HG03354 (cell line): ENCODE results near the gene UBE3A.
"Not testable (repeated sequence)": the region's sequence is repeated elsewhere in the genome, so short reads cannot be mapped to it uniquely, and the experiment has no call there.

ENCODE experiments used
- ATAC-seq: cut with Tn5 transposase; IDR thresholded peaks from one replicate; pipeline ENCODE4 v1.9.1; 2021; ENCODE audit warnings: mild to moderate bottlenecking; ENCODE audit not compliant: unreplicated experiment, poor library complexity, severe bottlenecking

The UBE3A gene

DNA sequence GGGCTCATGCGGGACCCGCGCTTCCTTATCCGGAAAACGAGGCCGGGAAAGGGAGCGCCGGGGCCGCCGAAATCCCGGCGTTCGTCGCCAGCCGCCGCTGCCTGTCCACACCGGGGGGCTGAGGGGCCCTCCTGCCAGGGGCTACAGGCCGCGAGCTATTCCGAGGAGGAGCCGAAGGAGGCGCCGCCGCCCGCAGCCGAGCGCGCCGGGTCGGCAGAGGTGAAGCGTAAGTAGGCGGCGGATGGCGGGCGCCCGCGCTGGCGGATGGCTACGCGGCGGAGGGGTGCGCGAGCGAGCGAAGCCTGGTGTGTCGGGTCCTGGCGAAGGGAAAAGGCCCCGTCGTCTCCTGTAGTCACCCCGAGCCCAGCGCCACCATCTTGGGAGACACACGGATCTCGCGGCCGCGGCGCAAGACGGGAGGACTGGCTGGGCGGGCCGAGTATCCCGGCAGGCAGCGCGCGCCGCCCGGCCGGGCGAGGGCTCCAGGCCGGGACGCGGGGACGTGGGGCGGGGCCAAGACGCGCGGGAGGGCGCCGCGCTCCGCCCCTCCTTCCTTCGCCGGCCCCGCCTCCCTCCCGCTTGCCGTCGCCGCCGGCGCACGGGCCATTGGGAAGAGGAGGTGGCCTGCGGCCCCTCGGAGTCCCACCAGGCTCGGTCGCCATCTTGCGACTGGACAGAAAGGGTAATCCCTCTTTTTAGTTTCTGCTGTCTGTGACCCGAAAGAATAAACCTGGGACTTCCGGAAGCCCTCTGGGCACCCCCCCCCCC lies at the start of gene UBE3A:
TSS of gene UBE3A (minus strand) at position 424 of the 768 bp plus-strand sequence. CDS start 29,917 bp downstream, outside the sequence.
- peak; percentile 84 for ATAC-seq

DNA sequence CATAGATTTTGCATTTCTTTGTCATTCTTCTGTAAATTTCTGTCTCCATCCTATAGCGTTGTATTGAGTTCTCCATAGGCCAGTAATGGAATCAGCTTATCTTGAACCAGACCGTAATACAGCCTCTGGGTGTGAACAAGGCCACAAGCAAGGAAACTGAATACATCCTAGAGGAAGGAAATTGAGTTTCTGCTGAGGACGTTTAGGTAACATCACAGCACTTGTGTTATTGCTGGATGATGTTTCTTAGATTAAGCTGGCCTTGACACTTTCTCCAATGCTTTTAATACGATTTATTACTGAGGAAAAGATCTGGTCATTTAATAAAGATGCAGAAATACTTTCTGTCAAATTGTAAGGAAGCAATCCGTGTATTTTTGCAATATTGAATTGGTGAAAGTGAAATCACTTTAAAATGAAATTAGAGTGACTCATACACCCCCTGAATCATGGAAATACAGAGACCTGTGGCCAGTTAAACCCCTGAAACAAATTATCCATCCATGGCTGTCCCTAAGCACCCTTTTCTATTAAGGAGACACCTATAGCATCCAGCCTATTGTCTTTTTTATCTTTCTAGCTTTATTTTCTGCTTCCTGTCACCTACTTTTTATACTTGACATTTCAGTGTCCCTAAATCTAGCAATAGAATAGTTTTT lies 48.5 kb upstream of the UBE3A start:
- ATAC-seq = no peak

DNA sequence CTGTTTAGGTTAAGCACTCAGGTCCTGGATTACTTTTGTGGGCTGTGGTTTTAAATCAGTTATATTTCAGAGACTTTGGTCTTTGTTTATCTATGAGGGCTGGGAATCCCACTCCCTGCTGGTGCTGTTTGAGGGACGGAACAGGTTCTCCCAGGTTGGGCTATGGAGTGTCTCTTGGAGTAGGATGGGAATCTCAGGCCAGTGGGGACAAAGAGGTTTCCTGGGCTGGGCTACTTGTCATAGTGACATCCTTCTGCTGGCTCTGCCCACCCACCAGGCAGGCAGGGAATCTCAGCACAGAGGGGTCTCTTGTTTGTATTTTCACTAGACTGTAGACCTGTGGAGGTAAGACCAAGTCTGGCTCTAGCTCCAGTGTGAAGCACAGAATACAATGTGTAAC lies 47.2 kb upstream of the UBE3A start:
- ATAC-seq = no peak

DNA sequence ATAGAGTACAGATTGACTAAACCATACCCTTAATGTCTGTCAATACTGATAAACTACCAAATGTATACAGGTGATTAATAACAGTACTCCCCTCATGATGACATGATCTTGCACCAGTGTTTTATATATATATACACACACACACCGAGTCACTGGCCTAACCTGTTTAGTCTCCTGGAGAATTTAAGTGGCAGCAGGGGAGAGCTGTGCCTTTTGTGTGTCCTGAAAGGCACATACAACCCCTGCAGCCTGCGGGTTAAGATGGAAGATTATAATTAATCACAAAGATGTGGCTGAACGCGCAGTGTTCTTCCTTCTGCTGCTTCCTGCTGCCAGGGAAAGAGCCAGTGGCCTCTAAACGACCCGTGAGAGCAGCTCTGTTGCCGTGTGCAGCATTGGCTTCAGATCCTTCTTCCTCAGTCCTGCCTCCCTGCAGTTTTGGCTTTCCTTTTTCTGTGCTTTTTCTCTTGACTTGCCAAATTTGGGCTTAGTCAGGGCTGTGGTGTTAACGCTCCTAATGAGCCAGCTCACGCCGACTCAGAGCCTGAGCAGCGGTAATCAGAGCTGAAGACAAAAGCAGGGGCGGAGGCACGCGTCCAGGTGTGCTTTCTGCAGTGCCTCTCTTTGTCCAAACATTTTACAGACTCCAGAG lies 42.5 kb upstream of the UBE3A start:
- ATAC-seq = no peak

DNA sequence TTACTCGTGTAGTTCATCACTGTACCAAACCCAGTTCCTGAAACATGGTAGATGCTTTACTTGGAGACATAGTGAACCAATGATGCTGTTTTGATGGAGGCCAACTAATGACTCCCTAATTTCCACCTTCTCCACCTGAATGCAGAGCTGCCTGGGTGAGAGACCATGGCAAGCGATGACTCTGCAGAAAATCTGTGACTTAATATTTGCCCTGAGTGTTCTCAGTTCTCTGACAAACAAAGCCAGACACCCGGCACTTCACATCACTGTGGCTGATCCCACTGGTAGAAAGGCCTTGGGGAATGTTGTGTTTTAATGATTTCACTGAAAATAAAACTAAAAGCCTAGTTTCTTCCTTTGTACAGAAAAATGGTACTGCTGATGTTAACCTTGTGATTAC lies 39.5 kb upstream of the UBE3A start:
- no peak for ATAC-seq

DNA sequence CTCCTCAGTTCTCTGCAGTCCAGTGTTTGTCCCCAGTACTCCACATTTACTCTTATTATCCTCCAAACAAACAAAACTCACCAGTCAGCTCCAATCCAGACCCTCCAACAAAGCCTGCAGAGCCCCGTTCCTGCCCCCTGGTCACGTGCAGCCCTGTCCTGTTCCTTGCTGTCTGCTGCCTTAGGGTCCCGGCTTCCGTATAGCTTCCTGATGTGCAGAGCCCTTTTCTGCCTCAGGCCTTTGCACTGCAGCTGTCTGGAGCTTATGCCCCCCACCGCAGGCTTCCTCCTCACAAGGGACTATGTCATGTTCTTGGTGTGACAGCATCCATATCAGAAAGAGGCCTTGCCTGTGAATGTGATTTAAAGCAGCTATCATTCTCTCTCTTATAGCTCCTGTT lies 39.0 kb upstream of the UBE3A start:
- no peak for ATAC-seq

DNA sequence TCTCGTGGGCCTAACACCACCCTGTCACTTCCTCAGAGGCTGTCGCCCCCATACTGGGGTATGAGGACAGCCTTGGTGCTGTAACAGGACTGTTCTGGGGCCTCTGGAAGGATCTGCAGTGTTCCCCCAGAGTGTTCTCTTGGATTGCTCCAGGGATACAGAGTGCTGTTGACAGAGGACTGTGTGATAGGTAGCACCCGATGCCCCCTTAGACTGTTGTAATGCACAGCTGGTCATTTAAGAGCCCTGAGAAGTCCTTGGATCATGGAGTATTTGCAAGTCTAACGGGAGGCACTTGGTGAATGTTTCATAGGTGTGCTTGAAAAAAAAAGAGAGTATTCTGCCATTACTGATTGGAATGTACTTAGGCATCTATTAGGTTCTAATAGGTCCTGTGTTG lies 35.4 kb upstream of the UBE3A start:
- no peak for ATAC-seq

DNA sequence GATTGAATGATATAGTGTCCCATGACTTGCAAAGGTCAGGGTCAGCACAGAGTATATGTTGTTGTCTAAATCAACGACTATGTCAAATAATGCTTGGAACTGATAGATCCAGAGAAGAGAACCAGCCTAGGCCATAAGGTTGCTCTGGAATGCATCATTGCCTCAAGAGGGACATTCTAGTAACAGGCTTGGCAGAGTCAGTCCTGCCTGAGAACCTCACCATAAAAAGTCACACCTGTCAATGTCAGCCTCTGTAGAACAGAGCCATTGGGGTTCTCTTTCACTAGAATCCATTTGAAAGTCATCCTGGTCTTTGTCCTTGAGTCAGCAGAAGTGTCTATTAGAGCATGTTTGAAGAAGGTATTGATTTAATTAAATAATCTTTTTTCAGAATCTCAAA lies 31.4 kb upstream of the UBE3A start:
- ATAC-seq = no peak

DNA sequence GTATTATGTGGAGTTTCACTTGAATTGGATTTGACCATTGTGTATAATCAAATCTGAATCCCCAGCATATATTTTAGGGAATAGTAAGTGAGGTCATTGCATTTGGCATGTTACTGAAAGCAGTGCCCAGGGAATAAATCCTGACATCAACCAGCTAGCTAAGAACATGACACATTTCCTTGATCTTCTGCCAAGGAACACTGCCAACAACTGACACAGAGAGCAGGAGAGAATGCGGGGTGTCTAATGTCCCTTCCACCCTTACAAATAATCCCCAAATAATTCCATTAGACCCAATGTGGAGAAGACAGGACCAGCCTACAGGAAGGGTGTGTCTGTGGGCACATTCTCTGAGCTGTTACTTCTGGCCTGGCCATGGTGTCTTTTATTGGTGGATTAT lies 30.6 kb upstream of the UBE3A start:
- no peak for ATAC-seq

DNA sequence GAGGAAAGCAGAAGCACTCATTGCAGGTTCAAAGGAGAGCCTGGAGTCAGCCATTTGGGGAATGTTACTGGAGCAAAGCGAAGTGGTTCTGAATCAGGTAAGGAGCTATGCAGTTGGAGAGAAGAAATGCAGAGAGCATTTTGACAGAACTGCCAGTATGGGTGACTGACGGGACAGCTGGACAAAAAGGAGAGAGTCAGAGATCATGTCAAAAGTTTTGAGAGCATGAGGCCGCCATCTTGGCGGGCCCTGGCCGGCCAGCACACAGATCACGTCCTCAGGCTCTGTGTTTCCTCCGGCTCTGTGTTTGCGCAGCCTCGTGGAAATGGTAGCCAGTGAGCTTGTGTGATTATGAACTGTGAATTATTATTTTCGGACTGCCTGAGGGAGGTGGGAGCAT lies 29.8 kb upstream of the UBE3A start:
- no peak for ATAC-seq

DNA sequence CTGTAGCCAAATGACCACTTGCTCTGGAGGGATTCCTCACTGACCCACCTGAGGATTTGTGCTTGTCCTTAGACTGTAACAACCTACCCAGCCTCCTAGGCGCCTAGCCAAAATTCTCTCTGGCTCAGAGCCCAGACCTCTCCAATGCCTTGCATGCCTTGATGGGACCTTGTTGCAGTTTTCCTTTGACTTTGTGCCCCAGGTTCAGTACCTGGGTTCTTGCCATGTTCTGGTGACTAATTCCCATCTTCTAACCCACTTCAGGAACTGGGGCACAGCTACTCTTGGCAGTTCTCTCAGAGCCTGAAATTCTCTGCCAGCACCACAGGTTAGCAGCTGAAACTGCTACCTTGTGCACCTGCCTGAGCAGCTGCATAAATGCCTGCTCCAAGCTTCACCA lies 27.0 kb upstream of the UBE3A start:
- no peak for ATAC-seq

DNA sequence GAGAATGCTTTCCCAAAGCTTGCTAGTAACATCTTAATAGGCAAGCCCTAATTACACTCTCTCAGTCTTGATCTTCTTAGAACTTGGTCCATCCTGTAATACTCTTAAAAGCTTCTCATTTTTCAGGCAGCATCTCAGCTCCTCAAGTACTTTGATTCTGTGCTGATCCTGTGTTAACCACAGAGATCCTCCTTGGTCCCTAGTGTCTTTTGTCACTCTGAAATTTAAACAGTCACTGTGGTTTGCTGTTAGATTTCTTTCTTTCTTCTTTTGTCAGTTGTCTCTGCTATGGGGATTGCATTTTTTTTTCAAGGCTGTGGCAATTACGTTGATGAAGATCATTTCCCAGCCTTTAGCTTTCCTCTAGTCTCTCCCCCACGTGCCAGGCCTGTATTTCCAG lies 26.0 kb upstream of the UBE3A start:
- no peak for ATAC-seq

DNA sequence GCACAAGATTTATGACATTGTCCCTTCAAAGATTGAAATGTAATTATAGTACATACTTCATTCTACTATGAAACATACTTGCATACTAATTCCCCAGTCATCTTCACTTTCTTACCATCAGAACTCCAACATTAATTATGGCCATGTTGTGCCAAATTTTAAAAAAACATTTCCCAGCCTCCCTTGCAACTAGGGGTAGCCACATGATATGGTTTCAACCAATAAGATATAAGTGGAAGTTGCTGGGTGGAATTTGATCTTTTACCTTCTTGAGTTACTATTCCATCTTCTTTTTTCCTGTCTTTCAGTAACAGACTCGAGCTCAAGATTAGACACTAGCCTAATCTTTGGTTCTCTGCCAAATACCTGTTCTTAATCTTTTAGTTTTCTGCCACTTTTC lies 25.6 kb upstream of the UBE3A start:
- ATAC-seq = no peak

DNA sequence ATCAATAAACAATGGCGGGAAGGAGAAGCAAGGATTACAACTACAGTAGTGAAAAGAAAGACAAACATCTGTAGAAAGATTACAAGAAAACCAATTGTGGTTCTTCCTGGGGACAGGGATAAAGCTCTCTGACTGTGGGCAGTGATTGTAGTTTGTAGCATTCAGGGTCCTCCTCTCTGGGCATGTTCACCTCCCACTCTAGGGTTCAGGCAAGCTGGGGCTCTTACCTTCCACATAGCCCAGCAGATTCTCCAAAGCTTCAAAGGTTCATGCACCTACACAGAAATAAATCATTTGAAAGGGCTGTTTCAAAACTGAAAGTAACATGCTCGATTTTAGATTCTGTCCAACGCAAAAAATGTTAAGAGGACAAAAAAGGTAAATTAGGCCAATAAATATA lies 17.4 kb upstream of the UBE3A start:
- ATAC-seq = no peak

DNA sequence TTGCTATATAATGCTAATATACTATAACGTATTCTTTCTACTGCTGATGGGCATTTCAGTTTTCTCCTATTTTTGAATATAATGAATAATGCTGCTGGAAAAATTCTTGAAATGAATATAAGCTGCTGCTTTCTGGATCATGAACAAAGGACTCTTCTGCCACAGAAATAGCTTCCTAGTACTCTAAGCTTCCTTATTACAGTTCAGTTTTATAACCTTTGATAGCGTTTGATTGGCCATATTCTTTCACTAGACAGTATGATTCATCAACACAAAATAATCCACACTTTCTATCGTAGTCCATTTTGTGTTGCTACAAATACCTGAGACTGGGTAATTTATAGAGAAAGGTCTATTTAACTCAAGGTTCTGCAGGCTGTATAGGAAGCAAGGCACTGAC lies 16.4 kb upstream of the UBE3A start:
- no peak for ATAC-seq

DNA sequence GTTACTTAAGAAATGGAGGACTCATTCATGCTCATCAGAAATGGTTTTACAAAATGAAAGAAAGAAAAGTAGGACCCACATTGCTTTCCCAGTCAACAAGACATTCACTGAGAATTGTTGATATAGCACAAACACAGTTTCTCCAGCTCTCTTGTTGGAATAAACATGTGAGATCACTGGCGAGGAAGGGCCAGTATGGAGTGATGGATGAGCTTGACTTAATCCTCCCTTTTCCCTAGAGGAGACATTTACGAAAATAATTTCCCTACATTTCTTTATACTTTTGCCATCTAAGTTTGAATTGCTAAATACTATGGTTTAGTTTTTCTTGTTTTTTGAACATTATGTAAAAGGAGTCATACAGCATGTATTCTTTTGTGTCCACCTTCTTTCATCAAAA lies 15.9 kb upstream of the UBE3A start:
- no peak for ATAC-seq

DNA sequence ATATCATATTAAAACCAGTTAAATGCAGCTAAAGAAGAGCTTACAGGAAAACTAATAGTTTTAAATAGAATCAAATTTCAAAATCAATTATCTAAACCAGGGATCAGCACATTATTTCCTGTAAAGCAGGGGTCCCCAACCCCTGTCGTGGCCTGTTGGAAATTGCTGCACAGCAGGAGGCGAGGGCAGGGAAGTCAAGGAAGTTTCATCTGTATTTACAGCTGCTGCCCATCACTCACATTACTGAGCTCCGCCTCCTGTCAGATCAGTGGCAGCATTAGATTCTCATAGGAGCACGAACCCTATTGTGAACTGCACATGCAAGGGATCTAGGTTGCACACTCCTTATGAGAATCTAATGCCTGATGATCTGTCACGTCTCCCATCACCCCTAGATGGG lies 14.4 kb upstream of the UBE3A start:
- not testable (repeated sequence) for ATAC-seq

DNA sequence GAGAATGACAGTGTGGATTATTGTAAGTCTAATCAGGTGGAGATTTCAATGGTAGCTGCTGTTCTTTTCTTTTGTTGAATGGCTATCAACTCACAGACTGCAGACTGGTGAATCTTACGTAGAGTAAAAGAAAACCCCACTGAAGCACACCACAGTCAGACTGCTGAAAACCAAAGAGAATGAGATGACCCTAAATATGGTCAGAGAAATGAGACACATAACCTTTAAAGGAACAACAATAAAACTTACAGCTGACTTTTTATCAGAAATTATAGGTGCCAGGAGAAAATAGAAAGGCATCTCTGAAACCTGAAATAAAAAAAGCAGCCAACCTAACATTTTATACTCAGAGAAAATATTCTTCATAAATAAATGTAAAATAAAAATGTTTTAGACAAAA lies 12.7 kb upstream of the UBE3A start:
- ATAC-seq = no peak

DNA sequence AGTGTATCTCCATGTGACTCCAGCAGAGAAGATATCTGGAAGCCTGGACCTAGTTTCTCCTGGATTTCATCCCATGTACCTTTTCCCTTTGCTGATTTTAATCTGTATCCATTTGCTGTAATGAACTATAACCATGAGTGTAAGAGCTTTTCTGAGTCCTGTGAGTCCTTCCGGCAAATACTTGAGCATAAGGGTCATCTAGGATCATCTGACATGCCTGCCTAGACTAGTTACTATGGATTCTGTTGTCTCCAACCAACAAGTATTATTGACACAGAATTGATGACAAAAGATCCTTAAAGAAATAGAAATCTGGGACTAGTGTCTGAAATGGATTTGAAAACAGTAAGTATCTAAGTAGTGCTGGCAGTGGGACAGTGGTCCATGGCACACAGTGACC lies 11.3 kb upstream of the UBE3A start:
- ATAC-seq = no peak

DNA sequence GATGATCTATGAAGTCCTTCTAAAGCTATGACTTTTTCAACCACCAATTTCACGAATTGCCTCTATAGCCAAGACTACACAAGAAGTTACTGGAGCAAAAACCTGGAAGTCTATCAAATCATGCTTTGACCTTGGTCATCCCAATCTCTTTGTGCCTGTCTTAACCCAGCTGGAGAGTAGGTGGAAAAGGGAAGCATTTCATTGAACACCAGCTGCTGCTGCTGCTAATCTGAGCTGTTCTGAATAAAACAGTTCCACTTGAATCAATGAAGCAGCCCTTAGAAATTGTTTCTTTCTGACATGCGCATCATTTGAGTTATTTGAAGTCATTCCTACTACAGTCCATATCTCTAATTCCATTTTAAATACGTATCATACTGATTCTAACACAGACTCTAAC lies 7.3 kb upstream of the UBE3A start:
- no peak for ATAC-seq

DNA sequence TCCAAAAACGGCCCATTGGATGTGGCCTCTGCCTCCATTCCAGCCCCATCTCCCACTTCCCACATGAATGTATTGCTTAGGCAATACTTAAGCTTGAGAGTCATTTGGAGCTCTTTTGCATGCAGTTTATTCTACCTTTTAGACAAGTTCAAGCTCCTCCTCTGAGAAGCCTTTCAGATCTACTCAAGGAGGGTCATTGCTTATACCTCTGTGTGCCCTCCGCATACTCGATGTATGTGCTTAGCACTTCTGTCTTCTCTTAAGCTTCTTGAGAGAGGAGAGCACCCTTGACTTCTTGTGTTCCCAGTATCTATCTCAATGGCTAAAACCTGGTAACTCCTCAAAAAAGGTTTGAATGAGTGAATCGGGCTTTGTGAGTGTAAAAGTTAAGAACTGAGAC lies 6.6 kb upstream of the UBE3A start:
- no peak for ATAC-seq
